Esophagus muscularis mucosa (tissue), 4 donors: Measurements from ENCODE around the gene SSR1.

Source experiments
- EP300 ChIP-seq: sonication (generic); formaldehyde crosslinking; IDR thresholded peaks from one replicate; pipeline ENCODE4 v1.6.1; 2017; ENCODE audit warnings: antibody characterized with exemption
- POLR2A ChIP-seq: fragments of 450-650 bp; IDR thresholded peaks from one replicate; pipeline ENCODE4 v1.6.1; 2017; ENCODE audit warnings: antibody characterized with exemption, moderate library complexity, mild to moderate bottlenecking, low read depth
- POLR2AphosphoS5 ChIP-seq, 2 donors: sonication (generic); formaldehyde crosslinking; IDR thresholded peaks; one replicate each; pipeline ENCODE4 v1.6.1; 2017; ENCODE audit warnings: antibody characterized with exemption in 2 of 2
- TF ChIP-seq, protein P1 (sequence below), 3 experiments: fragments of 200-600 bp in 2 of 3; fragments of 450-650 bp in 1 of 3; sonication (generic) in 2 of 3; IDR thresholded peaks; one replicate each; pipeline ENCODE4 v1.5.1; 2017 to 2019; ENCODE audit warnings: antibody characterized with exemption in 3 of 3, mild to moderate bottlenecking in 2 of 3, moderate library complexity in 1 of 3

DNA sequence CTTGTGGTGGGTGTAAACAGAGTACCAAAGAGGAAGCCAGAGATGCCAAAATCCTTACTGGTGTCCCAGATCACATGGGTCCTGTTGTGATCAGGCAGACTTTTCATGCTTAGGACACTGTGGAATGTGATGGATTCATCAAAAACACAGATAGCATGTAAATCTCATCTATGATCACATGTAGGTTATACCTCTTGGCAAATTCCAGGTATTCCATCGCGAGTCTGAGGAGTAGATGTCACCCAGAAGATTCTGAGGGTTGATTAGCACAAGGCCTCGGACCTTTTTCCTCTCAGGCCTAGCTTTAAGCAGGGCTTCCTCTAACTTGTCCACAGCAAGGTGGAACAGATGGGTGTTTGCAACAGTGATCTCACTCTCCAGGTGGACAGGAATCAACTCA, 28.3 kb upstream of the SSR1 start:
- TF ChIP-seq, protein P1, sequence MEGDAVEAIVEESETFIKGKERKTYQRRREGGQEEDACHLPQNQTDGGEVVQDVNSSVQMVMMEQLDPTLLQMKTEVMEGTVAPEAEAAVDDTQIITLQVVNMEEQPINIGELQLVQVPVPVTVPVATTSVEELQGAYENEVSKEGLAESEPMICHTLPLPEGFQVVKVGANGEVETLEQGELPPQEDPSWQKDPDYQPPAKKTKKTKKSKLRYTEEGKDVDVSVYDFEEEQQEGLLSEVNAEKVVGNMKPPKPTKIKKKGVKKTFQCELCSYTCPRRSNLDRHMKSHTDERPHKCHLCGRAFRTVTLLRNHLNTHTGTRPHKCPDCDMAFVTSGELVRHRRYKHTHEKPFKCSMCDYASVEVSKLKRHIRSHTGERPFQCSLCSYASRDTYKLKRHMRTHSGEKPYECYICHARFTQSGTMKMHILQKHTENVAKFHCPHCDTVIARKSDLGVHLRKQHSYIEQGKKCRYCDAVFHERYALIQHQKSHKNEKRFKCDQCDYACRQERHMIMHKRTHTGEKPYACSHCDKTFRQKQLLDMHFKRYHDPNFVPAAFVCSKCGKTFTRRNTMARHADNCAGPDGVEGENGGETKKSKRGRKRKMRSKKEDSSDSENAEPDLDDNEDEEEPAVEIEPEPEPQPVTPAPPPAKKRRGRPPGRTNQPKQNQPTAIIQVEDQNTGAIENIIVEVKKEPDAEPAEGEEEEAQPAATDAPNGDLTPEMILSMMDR (IDR thresholded peaks at IDR 0.05): no peak
- TF ChIP-seq POLR2AphosphoS5 (IDR thresholded peaks at IDR 0.05) (no peak), EP300 (no peak), POLR2A (no peak)
